Measurements from ENCODE around the gene ZNF93. TPM values are rescaled to one million over a fixed set of nuclear protein-coding genes. Genes with fewer than 3 reads are reported as not detected.
"Not testable (repeated sequence)": the region's sequence is repeated elsewhere in the genome, so short reads cannot be mapped to it uniquely, and the experiment has no call there.

The ZNF93 gene
- 1 to 10 TPM in 3 of 4 donors, under 1 TPM in 1; 0.88 to 8.3 (median 4.9) TPM for total RNA-seq

DNA sequence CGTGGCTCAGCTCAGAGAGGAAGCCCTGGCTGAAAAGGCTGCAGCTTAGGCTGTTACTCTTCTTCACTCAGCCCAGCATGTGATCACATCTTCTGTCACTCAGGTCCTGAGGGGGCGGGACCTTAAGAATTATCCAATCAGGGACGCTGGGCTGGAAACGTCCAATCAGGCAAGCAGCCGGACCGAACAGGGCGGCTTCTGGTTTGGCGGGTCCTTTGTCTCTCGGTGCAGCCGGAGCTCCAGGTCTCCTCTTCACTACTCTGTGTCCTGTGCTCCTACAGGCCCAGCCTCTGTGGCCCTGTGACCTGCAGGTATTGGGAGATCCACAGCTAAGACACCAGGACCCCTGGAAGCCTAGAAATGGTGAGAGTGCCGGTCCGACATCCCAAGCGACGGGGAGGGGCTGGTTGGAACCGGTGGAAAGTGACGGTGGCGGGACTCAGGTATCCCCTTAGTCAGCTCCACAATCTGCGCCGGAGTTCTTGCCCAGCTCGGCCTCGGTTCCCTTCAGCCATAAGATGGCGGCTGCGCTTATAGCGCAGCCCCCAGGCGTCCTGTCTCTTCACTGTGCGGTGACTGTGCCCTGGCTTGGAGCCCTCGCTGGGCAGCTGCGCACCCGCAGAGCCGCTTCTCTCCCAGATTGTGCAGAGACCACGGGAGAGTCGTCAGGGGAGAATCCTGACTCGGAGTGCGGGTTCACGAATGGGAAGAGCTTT lies at the start of gene ZNF93:
TSS of gene ZNF93 (plus strand) at position 218 of the 716 bp plus-strand sequence. CDS start at position 361, 143 bp downstream.
- TF ChIP-seq POLR2A (IDR thresholded peaks at IDR 0.05): peak; percentile 24 to 39
- TF ChIP-seq CTCF (IDR thresholded peaks at IDR 0.05): no peak
- Histone ChIP-seq H3K27me3 (no peaks in the 10 kb centered on the region), H3K4me3 (peak within 1 kb of the TSS; percentile 49 to 88 (median 64)), H3K36me3 (no peaks in the 10 kb centered on the region), H3K9me3 (no peaks in the 10 kb centered on the region), H3K27ac (peak within 1 kb of the TSS; percentile 42 to 87 (median 76)), H3K4me1 (peaks cover 0 to 4% (median 0%) of the 10 kb centered on the region in 4 donors)
- DNase-seq: peak; percentile 86 to 98 (median 97)

GRCh38 chr19:19851740-19852139 lies 49.0 kb upstream of the ZNF93 start:
- H3K27me3 ChIP-seq, H3K36me3 ChIP-seq, H3K9me3 ChIP-seq, H3K27ac ChIP-seq, DNase-seq, H3K4me1 ChIP-seq, H3K4me3 ChIP-seq: not testable (repeated sequence)

DNA sequence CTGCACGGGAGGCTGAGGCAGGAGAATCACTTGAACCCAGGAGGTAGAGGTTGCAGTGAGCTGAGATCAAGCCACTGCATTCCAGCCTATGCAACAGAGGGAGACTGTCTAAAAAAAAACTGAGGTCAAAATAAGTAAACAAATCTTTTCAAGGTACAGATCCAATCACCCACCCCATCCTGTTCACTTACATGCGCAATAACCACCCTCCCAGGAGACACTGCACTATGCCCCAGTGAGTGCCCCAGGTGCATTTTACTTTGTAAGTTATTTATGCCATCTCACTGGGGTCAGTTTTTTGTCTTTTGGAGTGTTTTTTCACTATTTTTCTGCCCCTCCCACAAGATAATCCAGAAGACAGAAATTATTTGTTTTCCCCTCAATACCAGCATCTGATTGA lies 42.0 kb upstream of the ZNF93 start:
- no peak overlapping the region for H3K4me3 ChIP-seq
- H3K36me3 ChIP-seq: no peaks in the 10 kb centered on the region
- no peak for TF ChIP-seq POLR2A (IDR thresholded peaks at IDR 0.05)
- TF ChIP-seq CTCF (IDR thresholded peaks at IDR 0.05): no peak
- H3K27me3 ChIP-seq: no peaks in the 10 kb centered on the region
- H3K9me3 ChIP-seq: no peaks in the 10 kb centered on the region
- H3K27ac ChIP-seq: no peak overlapping the region
- no peak for DNase-seq
- no peaks in the 10 kb centered on the region for H3K4me1 ChIP-seq

- H3K4me3 ChIP-seq: peak overlapping the region in 3 of 4 donors; percentile 7 to 47 (median 15)
- DNase-seq: peak in 2 of 3 donors; percentile 73 to 91
Measured at GRCh38 chr19:19860756-19861390, 39.9 kb upstream of the ZNF93 start.

GRCh38 chr19:19865750-19866610 lies 34.8 kb upstream of the ZNF93 start, which contains the start of gene ZNF253:
Gene ZNF253 (plus strand): TSS chr19:19865882. CDS start chr19:19865997, 115 bp downstream.
- Histone ChIP-seq H3K27me3 (no peaks in the 10 kb centered on the region), H3K27ac (peak within 1 kb of the TSS; percentile 84 to 98 (median 96)), H3K9me3 (peaks cover 0 to 4% (median 0%) of the 10 kb centered on the region in 4 donors), H3K36me3 (no peaks in the 10 kb centered on the region), H3K4me3 (peak within 1 kb of the TSS; percentile 80 to 94 (median 84)), H3K4me1 (peaks cover 0 to 13% (median 3%) of the 10 kb centered on the region in 4 donors)
- DNase-seq: peak; percentile 95 to 100 (median 99)
- TF ChIP-seq POLR2A (IDR thresholded peaks at IDR 0.05) (peak; percentile 87 to 89), CTCF (IDR thresholded peaks at IDR 0.05) (no peak)

More at GRCh38 chr19:19860756-19861390, 39.9 kb upstream of the ZNF93 start:
- Histone ChIP-seq H3K4me1 (no peaks in the 10 kb centered on the region), H3K27me3 (no peaks in the 10 kb centered on the region), H3K36me3 (no peaks in the 10 kb centered on the region), H3K9me3 (no peaks in the 10 kb centered on the region), H3K27ac (peak overlapping the region in 1 of 4 donors; percentile 70)
- TF ChIP-seq POLR2A (IDR thresholded peaks at IDR 0.05): no peak
- TF ChIP-seq CTCF (IDR thresholded peaks at IDR 0.05): no peak
